Astrocyte (in vitro differentiated cells and primary cell): Measurements from ENCODE around the gene IKZF2.

Experiments used
- EZH2 ChIP-seq: IDR thresholded peaks from 2 replicates; pipeline ENCODE4 v1.6.1; 2012; ENCODE audit warnings: mild to moderate bottlenecking, low read length, inconsistent platforms; ENCODE audit not compliant: insufficient read depth
- TF ChIP-seq, protein P1 (sequence below): IDR thresholded peaks from 2 replicates; pipeline ENCODE4 v1.5.1; 2011; ENCODE audit warnings: low read depth, mild to moderate bottlenecking, inconsistent platforms, low read length, moderate library complexity; ENCODE audit not compliant: insufficient read depth

GRCh38 chr2:213187386-213187785 is 36.0 kb upstream of the IKZF2 start:
- TF ChIP-seq, protein P1, sequence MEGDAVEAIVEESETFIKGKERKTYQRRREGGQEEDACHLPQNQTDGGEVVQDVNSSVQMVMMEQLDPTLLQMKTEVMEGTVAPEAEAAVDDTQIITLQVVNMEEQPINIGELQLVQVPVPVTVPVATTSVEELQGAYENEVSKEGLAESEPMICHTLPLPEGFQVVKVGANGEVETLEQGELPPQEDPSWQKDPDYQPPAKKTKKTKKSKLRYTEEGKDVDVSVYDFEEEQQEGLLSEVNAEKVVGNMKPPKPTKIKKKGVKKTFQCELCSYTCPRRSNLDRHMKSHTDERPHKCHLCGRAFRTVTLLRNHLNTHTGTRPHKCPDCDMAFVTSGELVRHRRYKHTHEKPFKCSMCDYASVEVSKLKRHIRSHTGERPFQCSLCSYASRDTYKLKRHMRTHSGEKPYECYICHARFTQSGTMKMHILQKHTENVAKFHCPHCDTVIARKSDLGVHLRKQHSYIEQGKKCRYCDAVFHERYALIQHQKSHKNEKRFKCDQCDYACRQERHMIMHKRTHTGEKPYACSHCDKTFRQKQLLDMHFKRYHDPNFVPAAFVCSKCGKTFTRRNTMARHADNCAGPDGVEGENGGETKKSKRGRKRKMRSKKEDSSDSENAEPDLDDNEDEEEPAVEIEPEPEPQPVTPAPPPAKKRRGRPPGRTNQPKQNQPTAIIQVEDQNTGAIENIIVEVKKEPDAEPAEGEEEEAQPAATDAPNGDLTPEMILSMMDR = no peak
- no peak for TF ChIP-seq EZH2
